ENCODE data around the gene FBXO24.

- TF ChIP-seq CTCF (IDR thresholded peaks at IDR 0.05) (no peak), POLR2A (IDR thresholded peaks at IDR 0.05) (no peak)
Observed at GRCh38 chr7:100609958-100610357, 23.8 kb downstream of the FBXO24 start.

Measured in body of pancreas (tissue), 4 donors.